K562 (cell line): ENCODE measurements around the gene PBRM1. TPM values are rescaled to one million over a fixed set of nuclear protein-coding genes. Genes with fewer than 3 reads are reported as not detected.
A peak's percentile ranks its signal among the peaks of the same experiment; 100 is the strongest.

Experiments
- ARNT ChIP-seq, 2 experiments: fragments of 450-650 bp; IDR thresholded peaks; 2 replicates each; pipeline ENCODE4 v1.6.1; 2016; ENCODE audit warnings: mild to moderate bottlenecking in 1 of 2
- MYNN ChIP-seq, 2 experiments: sonication (generic); formaldehyde crosslinking in 1 of 2; IDR thresholded peaks; 2 replicates each; pipeline versions ENCODE4 v1.5.0 to v1.6.1; 2016 to 2020; ENCODE audit warnings: antibody characterized with exemption in 1 of 2, missing genetic modification reagents in 1 of 2
- NFE2 ChIP-seq: IDR thresholded peaks from 2 replicates; pipeline ENCODE4 v1.6.1; 2014; ENCODE audit warnings: antibody characterized with exemption, low read depth
- POLR2B ChIP-seq: fragments of 450-650 bp; IDR thresholded peaks from 2 replicates; pipeline ENCODE4 v1.6.1; 2018; ENCODE audit warnings: low read depth; ENCODE audit not compliant: partially characterized antibody
- SAP30 ChIP-seq: fragments of 200-600 bp; sonication (generic); IDR thresholded peaks from 2 replicates; pipeline ENCODE4 v1.6.1; 2012; ENCODE audit warnings: borderline replicate concordance, low read depth, mild to moderate bottlenecking, moderate library complexity, low read length, control low read depth, inconsistent platforms; ENCODE audit not compliant: insufficient read depth, poor library complexity, severe bottlenecking
- SIN3A ChIP-seq, 2 experiments: fragments of 150-350 bp in 1 of 2; IDR thresholded peaks; 2 replicates each; pipeline ENCODE4 v1.6.1; 2011 to 2016; ENCODE audit warnings: borderline replicate concordance in 2 of 2, low read depth in 2 of 2, low read length in 2 of 2, mild to moderate bottlenecking in 2 of 2, moderate library complexity in 2 of 2; ENCODE audit not compliant: control insufficient read depth in 1 of 2
- TEAD1 ChIP-seq, 2 experiments: fragments of 450-650 bp in 1 of 2; sonication (generic) in 1 of 2; formaldehyde crosslinking; IDR thresholded peaks; 2 replicates each; pipeline versions ENCODE4 v1.4.0 to v1.8.0; 2020 to 2022; ENCODE audit warnings: mild to moderate bottlenecking in 2 of 2, missing genetic modification reagents in 1 of 2
- YBX1 ChIP-seq: fragments of 450-650 bp; IDR thresholded peaks from 2 replicates; pipeline ENCODE4 v1.7.1; 2016; ENCODE audit warnings: mild to moderate bottlenecking
- ZC3H8 ChIP-seq: fragments of 450-650 bp; IDR thresholded peaks from 2 replicates; pipeline ENCODE4 v1.6.1; 2017
- ZEB2 ChIP-seq: fragments of 450-650 bp; IDR thresholded peaks from 2 replicates; pipeline ENCODE4 v1.6.1; 2016
- ZNF217 ChIP-seq: sonication (generic); formaldehyde crosslinking; IDR thresholded peaks from 2 replicates; pipeline ENCODE4 v1.8.0; 2022; ENCODE audit warnings: mild to moderate bottlenecking, missing genetic modification reagents
- polyA plus RNA-seq, 8 experiments: library from polyadenylated mRNA; depleted of rRNA in 4 of 8; stranded (reverse) in 5 of 8; unstranded in 3 of 8; fragments of >200 nt; fragmentation: Nextera tagmentation in 2 of 8; fragmentation: Illumina TruSeq in 1 of 8; extraction: Ambion mirVana in 2 of 8; extraction: Trizol in 1 of 8; gene quantifications; 2 replicates each; pipeline versions ENCODE4 v1.2.1 to v1.2.3, GENCODE V29; 2011 to 2014; ENCODE audit warnings: inconsistent platforms in 1 of 8, missing spikeins in 1 of 8
- total RNA-seq, 7 experiments: library from RNA; depleted of rRNA in 6 of 7; stranded (reverse); fragments of >200 nt in 6 of 7; fragmentation: Illumina TruSeq in 2 of 7; extraction: Trizol in 2 of 7; gene quantifications; 2 replicates each; pipeline versions ENCODE4 v1.2.1 to v1.2.3, GENCODE V29; 2011 to 2021; ENCODE audit warnings: low replicate concordance in 1 of 7
- TF ChIP-seq, protein P1 (sequence below), 3 experiments: fragments of 200-800 bp in 1 of 3; fragments of 250-450 bp in 1 of 3; fragments of 450-650 bp in 1 of 3; sonication (Bioruptor Pico) in 1 of 3; sonication (Bioruptor generic) in 1 of 3; formaldehyde crosslinking in 1 of 3; IDR thresholded peaks; 2 replicates each; pipeline versions ENCODE4 v1.6.1 to v1.8.0; 2016 to 2022; ENCODE audit warnings: mild to moderate bottlenecking in 2 of 3, missing genetic modification characterization in 2 of 3, missing compliant biosample characterization in 1 of 3, moderate library complexity in 1 of 3
- TF ChIP-seq, protein P2 (sequence below): fragments of 450-650 bp; IDR thresholded peaks from 2 replicates; pipeline ENCODE4 v1.6.1; 2014; ENCODE audit warnings: low read depth, mild to moderate bottlenecking, moderate library complexity, borderline replicate concordance
- TF ChIP-seq, protein P3 (sequence below): fragments of 450-650 bp; IDR thresholded peaks from 2 replicates; pipeline ENCODE4 v1.6.1; 2016; ENCODE audit warnings: mild to moderate bottlenecking
- TF ChIP-seq, protein P4 (sequence below), 2 experiments: fragments of 200-800 bp in 1 of 2; sonication (Bioruptor generic) in 1 of 2; sonication (generic) in 1 of 2; formaldehyde crosslinking in 1 of 2; IDR thresholded peaks in 1 of 2; conservative IDR thresholded peaks in 1 of 2; 2 replicates each; pipeline versions ENCODE4 v1.5.0 to v1.6.1; 2016 to 2020; ENCODE audit warnings: missing compliant biosample characterization in 1 of 2, missing genetic modification characterization in 1 of 2, missing genetic modification reagents in 1 of 2

PBRM1 gene
- total and polyA plus RNA-seq, 9 of the 15 experiments (the other 6 are each of a cell fraction or from before 2014, with no cell fraction given) = 3.9 to 31.8 (median 19.0) TPM

DNA sequence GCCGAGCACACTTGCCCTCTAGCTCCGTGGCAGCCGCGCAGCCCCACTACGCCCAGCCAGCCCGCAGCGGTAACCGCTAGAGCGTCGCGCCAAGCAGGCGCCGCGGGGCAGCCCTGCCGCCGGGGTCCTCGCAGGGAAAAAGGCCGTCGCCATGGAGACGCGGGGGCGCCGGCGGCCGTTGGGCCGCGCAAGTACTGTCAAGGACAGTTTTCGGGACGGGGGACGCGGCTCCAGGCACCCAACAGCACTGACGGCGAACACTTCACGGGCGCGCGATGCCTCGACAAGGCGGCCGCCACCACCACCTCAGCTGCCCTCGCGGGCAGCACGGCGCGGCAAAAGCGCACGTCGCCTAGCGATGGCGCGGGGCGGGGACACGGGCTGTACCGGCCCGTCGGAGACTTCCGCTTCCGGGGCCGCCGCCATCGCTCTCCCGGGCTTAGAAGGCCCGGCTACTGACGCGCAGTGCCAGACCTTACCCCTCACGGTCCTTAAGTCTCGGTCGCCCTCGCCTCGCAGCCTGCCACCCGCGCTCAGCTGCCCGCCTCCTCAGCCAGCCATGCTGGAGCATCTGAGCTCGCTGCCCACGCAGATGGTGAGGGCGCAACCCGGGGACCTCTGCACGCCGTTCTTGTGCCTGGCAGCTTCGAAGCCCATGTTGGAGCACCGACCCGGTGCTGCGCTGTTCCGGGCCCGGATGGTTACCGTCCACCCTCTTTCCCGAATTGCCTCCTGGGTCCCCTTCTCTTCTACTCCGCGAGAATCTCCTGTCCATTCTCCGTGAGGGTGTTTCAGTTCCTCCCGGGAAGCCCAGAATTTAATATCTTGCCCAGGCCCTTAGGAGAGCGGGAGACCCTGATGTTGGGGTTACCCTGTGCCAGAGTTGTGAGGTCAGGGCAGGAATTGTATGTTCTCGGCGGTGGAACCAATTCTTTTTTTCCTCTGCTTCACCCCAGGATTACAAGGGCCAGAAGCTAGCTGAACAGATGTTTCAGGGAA is 20.3 kb upstream of the PBRM1 start, which contains the start of the genes GLT8D1 and SPCS1 (continued):
- TF ChIP-seq, protein P1, sequence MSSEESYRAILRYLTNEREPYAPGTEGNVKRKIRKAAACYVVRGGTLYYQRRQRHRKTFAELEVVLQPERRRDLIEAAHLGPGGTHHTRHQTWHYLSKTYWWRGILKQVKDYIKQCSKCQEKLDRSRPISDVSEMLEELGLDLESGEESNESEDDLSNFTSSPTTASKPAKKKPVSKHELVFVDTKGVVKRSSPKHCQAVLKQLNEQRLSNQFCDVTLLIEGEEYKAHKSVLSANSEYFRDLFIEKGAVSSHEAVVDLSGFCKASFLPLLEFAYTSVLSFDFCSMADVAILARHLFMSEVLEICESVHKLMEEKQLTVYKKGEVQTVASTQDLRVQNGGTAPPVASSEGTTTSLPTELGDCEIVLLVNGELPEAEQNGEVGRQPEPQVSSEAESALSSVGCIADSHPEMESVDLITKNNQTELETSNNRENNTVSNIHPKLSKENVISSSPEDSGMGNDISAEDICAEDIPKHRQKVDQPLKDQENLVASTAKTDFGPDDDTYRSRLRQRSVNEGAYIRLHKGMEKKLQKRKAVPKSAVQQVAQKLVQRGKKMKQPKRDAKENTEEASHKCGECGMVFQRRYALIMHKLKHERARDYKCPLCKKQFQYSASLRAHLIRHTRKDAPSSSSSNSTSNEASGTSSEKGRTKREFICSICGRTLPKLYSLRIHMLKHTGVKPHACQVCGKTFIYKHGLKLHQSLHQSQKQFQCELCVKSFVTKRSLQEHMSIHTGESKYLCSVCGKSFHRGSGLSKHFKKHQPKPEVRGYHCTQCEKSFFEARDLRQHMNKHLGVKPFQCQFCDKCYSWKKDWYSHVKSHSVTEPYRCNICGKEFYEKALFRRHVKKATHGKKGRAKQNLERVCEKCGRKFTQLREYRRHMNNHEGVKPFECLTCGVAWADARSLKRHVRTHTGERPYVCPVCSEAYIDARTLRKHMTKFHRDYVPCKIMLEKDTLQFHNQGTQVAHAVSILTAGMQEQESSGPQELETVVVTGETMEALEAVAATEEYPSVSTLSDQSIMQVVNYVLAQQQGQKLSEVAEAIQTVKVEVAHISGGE (CRISPR knock-in tag; IDR thresholded peaks at IDR 0.05) = peak; percentile 73 to 96 (median 81); a peak in 5 of 6 replicates
- TF ChIP-seq, protein P2, sequence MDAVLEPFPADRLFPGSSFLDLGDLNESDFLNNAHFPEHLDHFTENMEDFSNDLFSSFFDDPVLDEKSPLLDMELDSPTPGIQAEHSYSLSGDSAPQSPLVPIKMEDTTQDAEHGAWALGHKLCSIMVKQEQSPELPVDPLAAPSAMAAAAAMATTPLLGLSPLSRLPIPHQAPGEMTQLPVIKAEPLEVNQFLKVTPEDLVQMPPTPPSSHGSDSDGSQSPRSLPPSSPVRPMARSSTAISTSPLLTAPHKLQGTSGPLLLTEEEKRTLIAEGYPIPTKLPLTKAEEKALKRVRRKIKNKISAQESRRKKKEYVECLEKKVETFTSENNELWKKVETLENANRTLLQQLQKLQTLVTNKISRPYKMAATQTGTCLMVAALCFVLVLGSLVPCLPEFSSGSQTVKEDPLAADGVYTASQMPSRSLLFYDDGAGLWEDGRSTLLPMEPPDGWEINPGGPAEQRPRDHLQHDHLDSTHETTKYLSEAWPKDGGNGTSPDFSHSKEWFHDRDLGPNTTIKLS = peak; percentile 92
- TF ChIP-seq, protein P3, sequence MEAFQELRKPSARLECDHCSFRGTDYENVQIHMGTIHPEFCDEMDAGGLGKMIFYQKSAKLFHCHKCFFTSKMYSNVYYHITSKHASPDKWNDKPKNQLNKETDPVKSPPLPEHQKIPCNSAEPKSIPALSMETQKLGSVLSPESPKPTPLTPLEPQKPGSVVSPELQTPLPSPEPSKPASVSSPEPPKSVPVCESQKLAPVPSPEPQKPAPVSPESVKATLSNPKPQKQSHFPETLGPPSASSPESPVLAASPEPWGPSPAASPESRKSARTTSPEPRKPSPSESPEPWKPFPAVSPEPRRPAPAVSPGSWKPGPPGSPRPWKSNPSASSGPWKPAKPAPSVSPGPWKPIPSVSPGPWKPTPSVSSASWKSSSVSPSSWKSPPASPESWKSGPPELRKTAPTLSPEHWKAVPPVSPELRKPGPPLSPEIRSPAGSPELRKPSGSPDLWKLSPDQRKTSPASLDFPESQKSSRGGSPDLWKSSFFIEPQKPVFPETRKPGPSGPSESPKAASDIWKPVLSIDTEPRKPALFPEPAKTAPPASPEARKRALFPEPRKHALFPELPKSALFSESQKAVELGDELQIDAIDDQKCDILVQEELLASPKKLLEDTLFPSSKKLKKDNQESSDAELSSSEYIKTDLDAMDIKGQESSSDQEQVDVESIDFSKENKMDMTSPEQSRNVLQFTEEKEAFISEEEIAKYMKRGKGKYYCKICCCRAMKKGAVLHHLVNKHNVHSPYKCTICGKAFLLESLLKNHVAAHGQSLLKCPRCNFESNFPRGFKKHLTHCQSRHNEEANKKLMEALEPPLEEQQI = no peak
- TF ChIP-seq ARNT (IDR thresholded peaks at IDR 0.05) = no peak
- TF ChIP-seq, protein P4, sequence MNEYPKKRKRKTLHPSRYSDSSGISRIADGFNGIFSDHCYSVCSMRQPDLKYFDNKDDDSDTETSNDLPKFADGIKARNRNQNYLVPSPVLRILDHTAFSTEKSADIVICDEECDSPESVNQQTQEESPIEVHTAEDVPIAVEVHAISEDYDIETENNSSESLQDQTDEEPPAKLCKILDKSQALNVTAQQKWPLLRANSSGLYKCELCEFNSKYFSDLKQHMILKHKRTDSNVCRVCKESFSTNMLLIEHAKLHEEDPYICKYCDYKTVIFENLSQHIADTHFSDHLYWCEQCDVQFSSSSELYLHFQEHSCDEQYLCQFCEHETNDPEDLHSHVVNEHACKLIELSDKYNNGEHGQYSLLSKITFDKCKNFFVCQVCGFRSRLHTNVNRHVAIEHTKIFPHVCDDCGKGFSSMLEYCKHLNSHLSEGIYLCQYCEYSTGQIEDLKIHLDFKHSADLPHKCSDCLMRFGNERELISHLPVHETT (CRISPR knock-in tag; conservative IDR thresholded peaks at IDR 0.05 in 1 of 2, IDR thresholded peaks at IDR 0.05 in 1 of 2) = peak in 1 of 2 experiments; percentile 78; a peak in 1 of 4 replicates
- peak; percentile 97 for TF ChIP-seq SAP30
- 0 out of 2 replicates have a peak, but pooled peaks have one; percentile 26 for TF ChIP-seq ZEB2
- no peak for TF ChIP-seq ZC3H8
- peak; percentile 72; the same call in 1 of the 2 replicates for TF ChIP-seq MYNN (IDR thresholded peaks at IDR 0.05)
- peak; percentile 74; the same call in 1 of the 2 replicates for TF ChIP-seq MYNN (CRISPR knock-in tag; IDR thresholded peaks at IDR 0.05)
- peak; percentile 82 to 92; a peak in 3 of 4 replicates for TF ChIP-seq SIN3A (IDR thresholded peaks at IDR 0.05; ENCODE audit: borderline replicate concordance in 2 of 2, control insufficient read depth in 1 of 2, low read depth in 2 of 2, low read length in 2 of 2)
- TF ChIP-seq ZNF217 = no peak
- peak; percentile 56 for TF ChIP-seq NFE2
- TF ChIP-seq POLR2B = peak; percentile 67
- peak in 1 of 2 experiments; percentile 72; a peak in 1 of 4 replicates for TF ChIP-seq TEAD1 (CRISPR knock-in tag; IDR thresholded peaks at IDR 0.05)
- no peak for TF ChIP-seq YBX1
